NB4 (cell line): ENCODE results near the gene ENGASE.

ENCODE experiments used
- POLR2A ChIP-seq: IDR thresholded peaks from 2 replicates; pipeline ENCODE4 v1.6.1; 2011; ENCODE audit warnings: mild to moderate bottlenecking; ENCODE audit not compliant: insufficient read length; ENCODE audit errors: extremely low read depth
- TF ChIP-seq, protein P1 (sequence below): IDR thresholded peaks from one replicate; pipeline ENCODE4 v1.5.1; 2012; ENCODE audit warnings: low read depth, low read length
- TF ChIP-seq, protein P2 (sequence below): IDR thresholded peaks from 2 replicates; pipeline ENCODE4 v1.6.1; 2011; ENCODE audit warnings: low read depth, low read length

DNA sequence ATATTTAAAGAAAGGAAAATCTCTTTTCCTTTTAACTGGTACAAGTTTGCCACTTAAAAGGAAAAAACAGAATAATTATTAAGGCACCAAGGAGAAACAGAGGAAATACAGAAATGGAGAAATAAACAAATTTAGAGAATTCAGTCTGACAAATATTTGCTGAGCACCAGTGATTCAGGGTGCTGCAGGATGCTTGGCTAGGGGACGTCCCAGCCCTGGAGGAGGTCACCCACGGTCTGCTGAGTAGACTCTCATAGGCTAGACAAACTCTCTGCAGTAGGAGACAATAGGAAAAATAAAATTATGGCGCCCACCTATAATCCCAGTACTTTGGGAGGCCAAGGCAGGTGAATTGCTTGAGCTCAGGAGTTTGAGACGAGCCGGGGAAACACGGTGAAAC, 34.7 kb upstream of the ENGASE start:
- TF ChIP-seq, protein P1, sequence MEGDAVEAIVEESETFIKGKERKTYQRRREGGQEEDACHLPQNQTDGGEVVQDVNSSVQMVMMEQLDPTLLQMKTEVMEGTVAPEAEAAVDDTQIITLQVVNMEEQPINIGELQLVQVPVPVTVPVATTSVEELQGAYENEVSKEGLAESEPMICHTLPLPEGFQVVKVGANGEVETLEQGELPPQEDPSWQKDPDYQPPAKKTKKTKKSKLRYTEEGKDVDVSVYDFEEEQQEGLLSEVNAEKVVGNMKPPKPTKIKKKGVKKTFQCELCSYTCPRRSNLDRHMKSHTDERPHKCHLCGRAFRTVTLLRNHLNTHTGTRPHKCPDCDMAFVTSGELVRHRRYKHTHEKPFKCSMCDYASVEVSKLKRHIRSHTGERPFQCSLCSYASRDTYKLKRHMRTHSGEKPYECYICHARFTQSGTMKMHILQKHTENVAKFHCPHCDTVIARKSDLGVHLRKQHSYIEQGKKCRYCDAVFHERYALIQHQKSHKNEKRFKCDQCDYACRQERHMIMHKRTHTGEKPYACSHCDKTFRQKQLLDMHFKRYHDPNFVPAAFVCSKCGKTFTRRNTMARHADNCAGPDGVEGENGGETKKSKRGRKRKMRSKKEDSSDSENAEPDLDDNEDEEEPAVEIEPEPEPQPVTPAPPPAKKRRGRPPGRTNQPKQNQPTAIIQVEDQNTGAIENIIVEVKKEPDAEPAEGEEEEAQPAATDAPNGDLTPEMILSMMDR: no peak
- no peak for TF ChIP-seq POLR2A
- TF ChIP-seq, protein P2, sequence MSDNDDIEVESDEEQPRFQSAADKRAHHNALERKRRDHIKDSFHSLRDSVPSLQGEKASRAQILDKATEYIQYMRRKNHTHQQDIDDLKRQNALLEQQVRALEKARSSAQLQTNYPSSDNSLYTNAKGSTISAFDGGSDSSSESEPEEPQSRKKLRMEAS: no peak
